K562 (cell line): ENCODE measurements around the gene APOL4. TPM values are rescaled to one million over a fixed set of nuclear protein-coding genes. Genes with fewer than 3 reads are reported as not detected.

ENCODE experiments used
- BRD9 ChIP-seq: fragments of 450-650 bp; IDR thresholded peaks from 2 replicates; pipeline ENCODE4 v1.6.1; 2018; ENCODE audit warnings: low read depth; ENCODE audit not compliant: partially characterized antibody
- DNMT1 ChIP-seq: fragments of 450-650 bp; IDR thresholded peaks from 2 replicates; pipeline ENCODE4 v1.6.1; 2016; ENCODE audit warnings: antibody characterized with exemption, mild to moderate bottlenecking
- FOXA3 ChIP-seq, 2 experiments: fragments of 450-650 bp in 1 of 2; sonication (generic) in 1 of 2; formaldehyde crosslinking; IDR thresholded peaks in 1 of 2; conservative IDR thresholded peaks in 1 of 2; 2 replicates each; pipeline versions ENCODE4 v1.4.0 to v1.8.0; 2020 to 2022; ENCODE audit warnings: mild to moderate bottlenecking in 2 of 2, missing genetic modification reagents in 1 of 2
- GABPA ChIP-seq: fragments of 200-800 bp; sonication (Bioruptor generic); conservative IDR thresholded peaks from 2 replicates; pipeline ENCODE4 v1.6.1; 2016; ENCODE audit warnings: low read depth, missing genetic modification characterization, missing compliant biosample characterization
- HCFC1 ChIP-seq: IDR thresholded peaks from 2 replicates; pipeline ENCODE4 v1.6.1; 2012; ENCODE audit warnings: low read depth, low read length, improper control_type of control experiment
- HDGF ChIP-seq: fragments of 450-650 bp; IDR thresholded peaks from 2 replicates; pipeline ENCODE4 v1.6.1; 2016
- HEY1 ChIP-seq: fragments of 250-450 bp; sonication (Bioruptor Pico); IDR thresholded peaks from 2 replicates; pipeline ENCODE4 v1.5.0; 2020; ENCODE audit warnings: mild to moderate bottlenecking, moderate library complexity, borderline replicate concordance
- HMGN3 ChIP-seq: IDR thresholded peaks from 2 replicates; pipeline ENCODE4 v1.6.1; 2011; ENCODE audit warnings: borderline replicate concordance, low read depth, mild to moderate bottlenecking, mixed read lengths, low read length; ENCODE audit not compliant: insufficient read length; ENCODE audit errors: extremely low read depth
- LARP7 ChIP-seq: fragments of 450-650 bp; IDR thresholded peaks from 2 replicates; pipeline ENCODE4 v1.6.1; 2016
- POU5F1 ChIP-seq: fragments of 150-350 bp; IDR thresholded peaks from 2 replicates; pipeline ENCODE4 v1.6.1; 2014; ENCODE audit warnings: borderline replicate concordance, low read length, low read depth, mild to moderate bottlenecking; ENCODE audit not compliant: partially characterized antibody
- PTTG1 ChIP-seq: fragments of 450-650 bp; IDR thresholded peaks from 2 replicates; pipeline ENCODE4 v1.6.1; 2016; ENCODE audit warnings: low read depth, mild to moderate bottlenecking, missing genetic modification characterization, missing compliant biosample characterization
- SMAD4 ChIP-seq: fragments of 250-450 bp; sonication (Bioruptor Pico); conservative IDR thresholded peaks from 2 replicates; pipeline ENCODE4 v1.8.0; 2021; ENCODE audit warnings: inconsistent platforms, mild to moderate bottlenecking, moderate library complexity
- TAF7 ChIP-seq: fragments of 450-650 bp; IDR thresholded peaks from 2 replicates; pipeline ENCODE4 v1.6.1; 2016; ENCODE audit warnings: missing genetic modification characterization, missing compliant biosample characterization
- TEAD4 ChIP-seq, 2 experiments: sonication (generic) in 1 of 2; formaldehyde crosslinking in 1 of 2; IDR thresholded peaks; 2 replicates each; pipeline versions ENCODE4 v1.6.1 to v1.8.0; 2012 to 2022; ENCODE audit warnings: borderline replicate concordance in 1 of 2, inconsistent platforms in 1 of 2, low read length in 1 of 2, mild to moderate bottlenecking in 1 of 2, missing genetic modification reagents in 1 of 2
- ZNF431 ChIP-seq: sonication (generic); formaldehyde crosslinking; IDR thresholded peaks from 2 replicates; pipeline ENCODE4 v1.8.0; 2022; ENCODE audit warnings: mild to moderate bottlenecking, missing genetic modification reagents
- ZNF57 ChIP-seq: fragments of 450-650 bp; formaldehyde crosslinking; IDR thresholded peaks from 2 replicates; pipeline ENCODE4 v1.4.0; 2020; ENCODE audit warnings: mild to moderate bottlenecking, moderate library complexity
- ZNF785 ChIP-seq: fragments of 250-450 bp; sonication (Bioruptor Pico); IDR thresholded peaks from 2 replicates; pipeline ENCODE4 v1.4.0; 2020; ENCODE audit warnings: mild to moderate bottlenecking
- polyA plus RNA-seq, 8 experiments: library from polyadenylated mRNA; depleted of rRNA in 4 of 8; stranded (reverse) in 5 of 8; unstranded in 3 of 8; fragments of >200 nt; fragmentation: Nextera tagmentation in 2 of 8; fragmentation: Illumina TruSeq in 1 of 8; extraction: Ambion mirVana in 2 of 8; extraction: Trizol in 1 of 8; gene quantifications; 2 replicates each; pipeline versions ENCODE4 v1.2.1 to v1.2.3, GENCODE V29; 2011 to 2014; ENCODE audit warnings: inconsistent platforms in 1 of 8, missing spikeins in 1 of 8
- total RNA-seq, 7 experiments: library from RNA; depleted of rRNA in 6 of 7; stranded (reverse); fragments of >200 nt in 6 of 7; fragmentation: Illumina TruSeq in 2 of 7; extraction: Trizol in 2 of 7; gene quantifications; 2 replicates each; pipeline versions ENCODE4 v1.2.1 to v1.2.3, GENCODE V29; 2011 to 2021; ENCODE audit warnings: low replicate concordance in 1 of 7
- TF ChIP-seq, protein P1 (sequence below): fragments of 450-650 bp; formaldehyde crosslinking; IDR thresholded peaks from 2 replicates; pipeline ENCODE4 v1.4.0; 2022; ENCODE audit warnings: missing genetic modification characterization
- TF ChIP-seq, protein P2 (sequence below): fragments of 250-450 bp; sonication (Bioruptor Pico); IDR thresholded peaks from 2 replicates; pipeline ENCODE4 v1.8.0; 2021; ENCODE audit warnings: borderline replicate concordance, mild to moderate bottlenecking, moderate library complexity; ENCODE audit not compliant: poor library complexity, severe bottlenecking
- TF ChIP-seq, protein P3 (sequence below): fragments of 450-650 bp; formaldehyde crosslinking; IDR thresholded peaks from 2 replicates; pipeline ENCODE4 v1.4.0; 2020; ENCODE audit warnings: mild to moderate bottlenecking, mixed read lengths
- TF ChIP-seq, protein P4 (sequence below): fragments of 450-650 bp; IDR thresholded peaks from 2 replicates; pipeline ENCODE4 v1.7.1; 2018; ENCODE audit warnings: mild to moderate bottlenecking, low read depth; ENCODE audit not compliant: partially characterized antibody

Gene APOL4
- total and polyA plus RNA-seq, 9 of the 15 experiments (the other 6 are each of a cell fraction or from before 2014, with no cell fraction given) = 6.5 to 15.0 (median 9.8) TPM

- TF ChIP-seq DNMT1 (no peak), LARP7 (no peak), HCFC1 (no peak), FOXA3 (CRISPR knock-in tag; conservative IDR thresholded peaks at IDR 0.05 in 1 of 2, IDR thresholded peaks at IDR 0.05 in 1 of 2) (peak in 1 of 2 experiments; percentile 39; a peak in 1 of 4 replicates), HEY1 (CRISPR knock-in tag) (no peak), PTTG1 (tag) (no peak), TAF7 (tag) (0 out of 2 replicates have a peak, but pooled peaks have one; percentile 25), POU5F1 (no peak), HDGF (no peak), GABPA (tag) (no peak), BRD9 (no peak), SMAD4 (CRISPR knock-in tag) (no peak), TEAD4 (IDR thresholded peaks at IDR 0.05; ENCODE audit: low read length) (no peak), TEAD4 (CRISPR knock-in tag; IDR thresholded peaks at IDR 0.05; ENCODE audit: borderline replicate concordance) (no peak), ZNF785 (CRISPR knock-in tag) (no peak), ZNF431 (CRISPR knock-in tag) (no peak), HMGN3 (no peak), ZNF57 (no peak)
- TF ChIP-seq, protein P1, sequence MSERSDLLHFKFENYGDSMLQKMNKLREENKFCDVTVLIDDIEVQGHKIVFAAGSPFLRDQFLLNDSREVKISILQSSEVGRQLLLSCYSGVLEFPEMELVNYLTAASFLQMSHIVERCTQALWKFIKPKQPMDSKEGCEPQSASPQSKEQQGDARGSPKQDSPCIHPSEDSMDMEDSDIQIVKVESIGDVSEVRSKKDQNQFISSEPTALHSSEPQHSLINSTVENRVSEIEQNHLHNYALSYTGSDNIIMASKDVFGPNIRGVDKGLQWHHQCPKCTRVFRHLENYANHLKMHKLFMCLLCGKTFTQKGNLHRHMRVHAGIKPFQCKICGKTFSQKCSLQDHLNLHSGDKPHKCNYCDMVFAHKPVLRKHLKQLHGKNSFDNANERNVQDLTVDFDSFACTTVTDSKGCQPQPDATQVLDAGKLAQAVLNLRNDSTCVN = no peak
- TF ChIP-seq, protein P2, sequence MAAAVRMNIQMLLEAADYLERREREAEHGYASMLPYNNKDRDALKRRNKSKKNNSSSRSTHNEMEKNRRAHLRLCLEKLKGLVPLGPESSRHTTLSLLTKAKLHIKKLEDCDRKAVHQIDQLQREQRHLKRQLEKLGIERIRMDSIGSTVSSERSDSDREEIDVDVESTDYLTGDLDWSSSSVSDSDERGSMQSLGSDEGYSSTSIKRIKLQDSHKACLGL = no peak
- TF ChIP-seq, protein P3, sequence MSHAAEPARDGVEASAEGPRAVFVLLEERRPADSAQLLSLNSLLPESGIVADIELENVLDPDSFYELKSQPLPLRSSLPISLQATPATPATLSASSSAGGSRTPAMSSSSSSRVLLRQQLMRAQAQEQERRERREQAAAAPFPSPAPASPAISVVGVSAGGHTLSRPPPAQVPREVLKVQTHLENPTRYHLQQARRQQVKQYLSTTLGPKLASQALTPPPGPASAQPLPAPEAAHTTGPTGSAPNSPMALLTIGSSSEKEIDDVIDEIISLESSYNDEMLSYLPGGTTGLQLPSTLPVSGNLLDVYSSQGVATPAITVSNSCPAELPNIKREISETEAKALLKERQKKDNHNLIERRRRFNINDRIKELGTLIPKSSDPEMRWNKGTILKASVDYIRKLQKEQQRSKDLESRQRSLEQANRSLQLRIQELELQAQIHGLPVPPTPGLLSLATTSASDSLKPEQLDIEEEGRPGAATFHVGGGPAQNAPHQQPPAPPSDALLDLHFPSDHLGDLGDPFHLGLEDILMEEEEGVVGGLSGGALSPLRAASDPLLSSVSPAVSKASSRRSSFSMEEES (CRISPR knock-in tag) = no peak
- TF ChIP-seq, protein P4, sequence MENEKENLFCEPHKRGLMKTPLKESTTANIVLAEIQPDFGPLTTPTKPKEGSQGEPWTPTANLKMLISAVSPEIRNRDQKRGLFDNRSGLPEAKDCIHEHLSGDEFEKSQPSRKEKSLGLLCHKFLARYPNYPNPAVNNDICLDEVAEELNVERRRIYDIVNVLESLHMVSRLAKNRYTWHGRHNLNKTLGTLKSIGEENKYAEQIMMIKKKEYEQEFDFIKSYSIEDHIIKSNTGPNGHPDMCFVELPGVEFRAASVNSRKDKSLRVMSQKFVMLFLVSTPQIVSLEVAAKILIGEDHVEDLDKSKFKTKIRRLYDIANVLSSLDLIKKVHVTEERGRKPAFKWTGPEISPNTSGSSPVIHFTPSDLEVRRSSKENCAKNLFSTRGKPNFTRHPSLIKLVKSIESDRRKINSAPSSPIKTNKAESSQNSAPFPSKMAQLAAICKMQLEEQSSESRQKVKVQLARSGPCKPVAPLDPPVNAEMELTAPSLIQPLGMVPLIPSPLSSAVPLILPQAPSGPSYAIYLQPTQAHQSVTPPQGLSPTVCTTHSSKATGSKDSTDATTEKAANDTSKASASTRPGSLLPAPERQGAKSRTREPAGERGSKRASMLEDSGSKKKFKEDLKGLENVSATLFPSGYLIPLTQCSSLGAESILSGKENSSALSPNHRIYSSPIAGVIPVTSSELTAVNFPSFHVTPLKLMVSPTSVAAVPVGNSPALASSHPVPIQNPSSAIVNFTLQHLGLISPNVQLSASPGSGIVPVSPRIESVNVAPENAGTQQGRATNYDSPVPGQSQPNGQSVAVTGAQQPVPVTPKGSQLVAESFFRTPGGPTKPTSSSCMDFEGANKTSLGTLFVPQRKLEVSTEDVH = no peak
Observed at GRCh38 chr22:36156515-36157419, 44.8 kb downstream of the APOL4 start (continued).
